Measurements from ENCODE around the gene CDC42EP5.

GRCh38 chr19:54451331-54451871 lies 21.7 kb downstream of the CDC42EP5 start:
- TF ChIP-seq ZNF384 (IDR thresholded peaks at IDR 0.05) (no peak), FOXM1 (IDR thresholded peaks at IDR 0.05; ENCODE audit: borderline replicate concordance) (no peak), ELF4 (IDR thresholded peaks at IDR 0.05) (no peak)

Data from HEK293T (cell line).